Fibroblast of skin of abdomen (primary cell): ENCODE measurements around the gene ZNF605.
"Not testable (repeated sequence)": the region's sequence is repeated elsewhere in the genome, so short reads cannot be mapped to it uniquely, and the experiment has no call there.

Source experiments
- DNase-seq: peaks from one replicate; pipeline ENCODE4 v3.0.0-alpha.2; 2013

Gene ZNF605

GRCh38 chr12:132904718-132905328 lies 51.3 kb downstream of the ZNF605 start:
- no peak for DNase-seq

- DNase-seq: no peak
Measured at GRCh38 chr12:132899033-132899432, 57.1 kb downstream of the ZNF605 start.

- DNase-seq: no peak
Measured at GRCh38 chr12:132888852-132889251, 67.3 kb downstream of the ZNF605 start.

- peak; percentile 98 for DNase-seq
Measured at GRCh38 chr12:132887513-132888351, 68.4 kb downstream of the ZNF605 start, which contains the start of gene CHFR. Gene CHFR (minus strand): TSS chr12:132887605. CDS start chr12:132887328, 277 bp downstream.

- no peak for DNase-seq
Measured at GRCh38 chr12:132886529-132887477, 69.3 kb downstream of the ZNF605 start.

GRCh38 chr12:132881818-132882217 lies 74.3 kb downstream of the ZNF605 start:
- no peak for DNase-seq

GRCh38 chr12:132874620-132875019 lies 81.5 kb downstream of the ZNF605 start:
- DNase-seq: not testable (repeated sequence)

- no peak for DNase-seq
Measured at GRCh38 chr12:132874175-132874574, 81.9 kb downstream of the ZNF605 start.

- no peak for DNase-seq
Measured at GRCh38 chr12:132873724-132874123, 82.4 kb downstream of the ZNF605 start.

- no peak for DNase-seq
Measured at GRCh38 chr12:132872975-132873421, 83.1 kb downstream of the ZNF605 start.

GRCh38 chr12:132872073-132872855 lies 83.8 kb downstream of the ZNF605 start:
- DNase-seq: no peak

GRCh38 chr12:132869551-132869950 lies 86.6 kb downstream of the ZNF605 start:
- no peak for DNase-seq
